Liver (tissue), 9 donors: Measurements from ENCODE around the gene CLCN7. TPM values are rescaled to one million over a fixed set of nuclear protein-coding genes. Genes with fewer than 3 reads are reported as not detected.
"Not testable (repeated sequence)": the region's sequence is repeated elsewhere in the genome, so short reads cannot be mapped to it uniquely, and the experiment has no call there.

Experiments used
- DNase-seq: peaks from one replicate; pipeline ENCODE4 v3.0.0-alpha.2; 2017; ENCODE audit warnings: low spot score
- H3K27ac ChIP-seq, 2 donors: one replicate each; pipeline ENCODE4 v1.7.0; 2013; ENCODE audit warnings: inconsistent platforms in 2 of 2, low read length in 2 of 2, control low read depth in 1 of 2, low read depth in 1 of 2, mild to moderate bottlenecking in 1 of 2
- H3K27me3 ChIP-seq, 4 donors: one replicate each; pipeline versions ENCODE4 v1.6.1 to v1.7.0; 2013; ENCODE audit warnings: low read length in 3 of 4, inconsistent platforms in 1 of 4, mild to moderate bottlenecking in 1 of 4, moderate library complexity in 1 of 4; ENCODE audit not compliant: control insufficient read depth in 4 of 4, insufficient read depth in 4 of 4
- H3K36me3 ChIP-seq, 4 donors: one replicate each; pipeline versions ENCODE4 v1.6.1 to v1.7.0; 2013; ENCODE audit warnings: low read length in 3 of 4, mild to moderate bottlenecking in 3 of 4, low read depth in 1 of 4, moderate library complexity in 1 of 4; ENCODE audit not compliant: control insufficient read depth in 4 of 4, insufficient read depth in 3 of 4
- H3K4me1 ChIP-seq, 4 donors: one replicate each; pipeline versions ENCODE4 v1.6.1 to v1.7.0; 2013; ENCODE audit warnings: low read length in 3 of 4, mild to moderate bottlenecking in 3 of 4, moderate library complexity in 1 of 4; ENCODE audit not compliant: control insufficient read depth in 4 of 4, insufficient read depth in 4 of 4
- H3K4me3 ChIP-seq, 3 donors: one replicate each; pipeline versions ENCODE4 v1.6.1 to v1.7.0; 2013; ENCODE audit warnings: low read length in 3 of 3, control low read depth in 1 of 3, low read depth in 1 of 3, mild to moderate bottlenecking in 1 of 3
- H3K9ac ChIP-seq, 2 donors: one replicate each; pipeline ENCODE4 v1.7.0; 2013; ENCODE audit warnings: low read length in 2 of 2, mild to moderate bottlenecking in 2 of 2, moderate library complexity in 2 of 2, control low read depth in 1 of 2, low read depth in 1 of 2
- H3K9me3 ChIP-seq, 4 donors: one replicate each; pipeline versions ENCODE4 v1.6.1 to v1.7.0; 2013; ENCODE audit warnings: low read length in 3 of 4; ENCODE audit not compliant: control insufficient read depth in 4 of 4
- ATF3 ChIP-seq: IDR thresholded peaks from 2 replicates; pipeline ENCODE4 v1.6.1; 2016; ENCODE audit warnings: antibody characterized with exemption
- CTCF ChIP-seq: fragments of 150-350 bp; IDR thresholded peaks from 2 replicates; pipeline ENCODE4 v1.5.1; 2017; ENCODE audit warnings: improper control_type of control experiment, low read depth, low read length; ENCODE audit not compliant: missing input control
- EGR1 ChIP-seq, 2 donors: IDR thresholded peaks; 2 replicates each; pipeline ENCODE4 v1.6.1; 2016 to 2018; ENCODE audit warnings: antibody characterized with exemption in 2 of 2, low read depth in 2 of 2
- FOXA1 ChIP-seq: IDR thresholded peaks from 2 replicates; pipeline ENCODE4 v1.6.1; 2016; ENCODE audit warnings: antibody characterized with exemption
- FOXA2 ChIP-seq: IDR thresholded peaks from 2 replicates; pipeline ENCODE4 v1.6.1; 2016; ENCODE audit warnings: antibody characterized with exemption
- GABPA ChIP-seq, 2 donors: IDR thresholded peaks in 1 of 2; conservative IDR thresholded peaks in 1 of 2; 2 replicates each; pipeline ENCODE4 v1.6.1; 2016; ENCODE audit warnings: antibody characterized with exemption in 2 of 2, mild to moderate bottlenecking in 1 of 2, moderate library complexity in 1 of 2
- HNF4G ChIP-seq: IDR thresholded peaks from 2 replicates; pipeline ENCODE4 v1.6.1; 2016; ENCODE audit warnings: antibody characterized with exemption
- JUND ChIP-seq, 2 donors: IDR thresholded peaks; 2 replicates each; pipeline ENCODE4 v1.6.1; 2016; ENCODE audit warnings: antibody characterized with exemption in 2 of 2
- MAX ChIP-seq: IDR thresholded peaks from 2 replicates; pipeline ENCODE4 v1.6.1; 2016; ENCODE audit warnings: antibody characterized with exemption
- NR2F2 ChIP-seq: IDR thresholded peaks from 2 replicates; pipeline ENCODE4 v1.6.1; 2016; ENCODE audit warnings: antibody characterized with exemption
- RAD21 ChIP-seq, 2 donors: IDR thresholded peaks; 2 replicates each; pipeline ENCODE4 v1.6.1; 2016; ENCODE audit warnings: antibody characterized with exemption in 2 of 2, mild to moderate bottlenecking in 2 of 2
- RXRA ChIP-seq, 2 donors: IDR thresholded peaks; 2 replicates each; pipeline ENCODE4 v1.6.1; 2017 to 2018; ENCODE audit warnings: antibody characterized with exemption in 2 of 2, mild to moderate bottlenecking in 1 of 2
- TAF1 ChIP-seq: conservative IDR thresholded peaks from 2 replicates; pipeline ENCODE4 v1.6.1; 2016; ENCODE audit warnings: antibody characterized with exemption, mild to moderate bottlenecking
- ZBTB33 ChIP-seq: IDR thresholded peaks from 2 replicates; pipeline ENCODE4 v1.6.1; 2016; ENCODE audit warnings: antibody characterized with exemption
- WGBS: extraction: QIAGEN DNeasy Blood & Tissue Kit; methylation state at CpG from one replicate; pipeline ENCODE4 v1.1.7; 2013; 5-methylcytosine and 5-hydroxymethylcytosine counted together
- polyA plus RNA-seq, 2 donors: library from polyadenylated mRNA; stranded (reverse) in 1 of 2; unstranded in 1 of 2; fragments of 200-250 nt in 1 of 2; fragments of >200 nt in 1 of 2; fragmentation: Nextera tagmentation in 1 of 2; extraction: Ambion mirVana in 1 of 2; gene quantifications; one replicate each; pipeline versions ENCODE4 v1.2.1 to v1.2.3, GENCODE V29; 2013 to 2015
- total RNA-seq, 2 donors: library from RNA; depleted of rRNA; stranded (reverse); fragments of >200 nt; gene quantifications; one replicate each; pipeline ENCODE4 v1.2.3, GENCODE V29; 2014
- donor health status: healthy.
- donor health status: healthy.
- donor health status: healthy.
- donor health status: healthy.
- donor health status: healthy.

The CLCN7 gene
- total and polyA plus RNA-seq, 4 donors, result 13.9 to 36.2 (median 30.2) TPM

- DNase-seq, result no peak
- TF ChIP-seq FOXA1 (no peak), HNF4G (no peak), FOXA2 (no peak), RXRA (IDR thresholded peaks at IDR 0.05) (no peak), ZBTB33 (no peak), TAF1 (no peak), NR2F2 (no peak), RAD21 (IDR thresholded peaks at IDR 0.05) (no peak), GABPA (IDR thresholded peaks at IDR 0.05 in 1 of 2, conservative IDR thresholded peaks at IDR 0.05 in 1 of 2) (no peak), JUND (IDR thresholded peaks at IDR 0.05) (no peak), EGR1 (IDR thresholded peaks at IDR 0.05; ENCODE audit: low read depth in 2 of 2) (no peak), ATF3 (no peak), MAX (no peak), CTCF (no peak)
- H3K9ac ChIP-seq, result no peak overlapping the region
- no peaks in the 10 kb centered on the region for H3K36me3 ChIP-seq
- no peak overlapping the region for H3K27ac ChIP-seq
- no peaks in the 10 kb centered on the region for H3K4me1 ChIP-seq
- H3K9me3 ChIP-seq, result peaks cover 0 to 1% (median 0%) of the 10 kb centered on the region in 4 donors
- H3K4me3 ChIP-seq, result no peak overlapping the region
- WGBS, result 85% methylated on average over 28 of the region's 28 CpGs
- no peaks in the 10 kb centered on the region for H3K27me3 ChIP-seq
Observed at GRCh38 chr16:1481906-1482835, 7.3 kb upstream of the CLCN7 start.

- not testable (repeated sequence) for H3K9me3 ChIP-seq, H3K9ac ChIP-seq
Observed at GRCh38 chr16:1478937-1479336, 4.1 kb upstream of the CLCN7 start.

More at GRCh38 chr16:1478937-1479336, 4.1 kb upstream of the CLCN7 start:
- peaks cover 4 to 14% (median 12%) of the 10 kb centered on the region in 4 donors for H3K4me1 ChIP-seq
- 97% methylated on average over 9 of the region's 9 CpGs for WGBS
- H3K27ac ChIP-seq, H3K4me3 ChIP-seq, DNase-seq, H3K36me3 ChIP-seq, H3K27me3 ChIP-seq: not testable (repeated sequence)
